Tibial nerve (tissue), 3 donors: ENCODE measurements around the gene ECT2.

ENCODE experiments used
- CTCF ChIP-seq, 5 experiments: fragments of 200-600 bp in 3 of 5; fragments of 450-650 bp in 2 of 5; sonication (generic) in 3 of 5; IDR thresholded peaks; one replicate each; pipeline ENCODE4 v1.5.1; 2016 to 2019; ENCODE audit warnings: antibody characterized with exemption in 5 of 5, mild to moderate bottlenecking in 3 of 5, moderate library complexity in 2 of 5
- POLR2A ChIP-seq, 2 donors: fragments of 450-650 bp; IDR thresholded peaks; one replicate each; pipeline ENCODE4 v1.6.1; 2017; ENCODE audit warnings: antibody characterized with exemption in 2 of 2, mild to moderate bottlenecking in 2 of 2, moderate library complexity in 2 of 2

DNA sequence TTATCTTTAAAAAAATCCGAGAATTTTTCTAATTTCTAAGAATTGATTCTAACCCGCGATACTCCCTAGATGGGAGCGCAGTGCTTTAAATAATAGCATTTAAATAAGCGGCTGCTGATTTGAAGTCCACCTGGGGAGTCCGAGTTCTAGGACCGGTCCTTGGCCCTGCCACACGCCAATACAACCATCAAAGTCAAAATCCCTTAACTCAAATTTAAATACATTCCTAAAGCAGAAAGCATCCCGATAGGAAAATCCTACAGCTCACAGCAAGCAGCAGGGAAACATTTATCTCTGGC, 508 bp upstream of the ECT2 start:
- no peak for TF ChIP-seq POLR2A (IDR thresholded peaks at IDR 0.05)
- no peak for TF ChIP-seq CTCF (IDR thresholded peaks at IDR 0.05)
